HepG2 (cell line): ENCODE results near the gene HPS3. TPM values are rescaled to one million over a fixed set of nuclear protein-coding genes. Genes with fewer than 3 reads are reported as not detected.

Experiments used
- KDM3A ChIP-seq: IDR thresholded peaks from 2 replicates; pipeline ENCODE4 v1.6.1; 2018; ENCODE audit warnings: low read depth, missing compliant biosample characterization
- KLF15 ChIP-seq: sonication (generic); formaldehyde crosslinking; IDR thresholded peaks from 2 replicates; pipeline ENCODE4 v1.8.1; 2023; ENCODE audit warnings: borderline replicate concordance, mild to moderate bottlenecking, inconsistent platforms, missing genetic modification reagents, mixed read lengths
- MTF2 ChIP-seq: sonication (generic); formaldehyde crosslinking; IDR thresholded peaks from 2 replicates; pipeline ENCODE4 v1.5.0; 2020; ENCODE audit warnings: missing genetic modification reagents, borderline replicate concordance
- NAIF1 ChIP-seq: sonication (generic); formaldehyde crosslinking; IDR thresholded peaks from 2 replicates; pipeline ENCODE4 v1.5.0; 2020; ENCODE audit warnings: mild to moderate bottlenecking, missing genetic modification reagents, borderline replicate concordance
- PRMT3 ChIP-seq: sonication (generic); formaldehyde crosslinking; IDR thresholded peaks from 2 replicates; pipeline ENCODE4 v1.8.1; 2022; ENCODE audit warnings: low read depth, mild to moderate bottlenecking, moderate library complexity, missing genetic modification reagents, borderline replicate concordance
- SP140L ChIP-seq: sonication (generic); formaldehyde crosslinking; IDR thresholded peaks from 2 replicates; pipeline ENCODE4 v1.4.0; 2020; ENCODE audit warnings: missing genetic modification reagents, borderline replicate concordance
- TOE1 ChIP-seq: sonication (generic); formaldehyde crosslinking; IDR thresholded peaks from 2 replicates; pipeline ENCODE4 v1.4.0; 2020; ENCODE audit warnings: mild to moderate bottlenecking, missing genetic modification reagents
- TP53 ChIP-seq: sonication (generic); formaldehyde crosslinking; conservative IDR thresholded peaks from 2 replicates; pipeline ENCODE4 v1.4.0; 2020; ENCODE audit warnings: missing genetic modification reagents
- ZNF263 ChIP-seq: sonication (generic); formaldehyde crosslinking; IDR thresholded peaks from 2 replicates; pipeline ENCODE4 v1.4.0; 2020; ENCODE audit warnings: missing genetic modification reagents
- ZNF432 ChIP-seq: sonication (generic); formaldehyde crosslinking; IDR thresholded peaks from 2 replicates; pipeline ENCODE4 v1.5.0; 2020; ENCODE audit warnings: missing genetic modification reagents, mild to moderate bottlenecking, borderline replicate concordance
- ZNF567 ChIP-seq: sonication (generic); formaldehyde crosslinking; IDR thresholded peaks from 2 replicates; pipeline ENCODE4 v1.8.1; 2023; ENCODE audit warnings: mild to moderate bottlenecking, missing genetic modification reagents, borderline replicate concordance
- ZNF616 ChIP-seq: sonication (generic); formaldehyde crosslinking; IDR thresholded peaks from 2 replicates; pipeline ENCODE4 v1.5.0; 2020; ENCODE audit warnings: low read depth, mild to moderate bottlenecking, missing genetic modification reagents
- polyA plus RNA-seq, 8 experiments: library from polyadenylated mRNA; depleted of rRNA in 3 of 8; stranded (reverse) in 7 of 8; unstranded in 1 of 8; fragments of >200 nt; fragmentation: Illumina TruSeq in 4 of 8; extraction: Trizol in 4 of 8; gene quantifications; 2 replicates each; pipeline versions ENCODE4 v1.2.1 to v1.2.3, GENCODE V29; 2011 to 2016; ENCODE audit warnings: low read depth in 4 of 8, missing spikeins in 1 of 8, mixed read lengths in 1 of 8; ENCODE audit not compliant: insufficient read depth in 1 of 8
- total RNA-seq, 5 experiments: library from RNA; depleted of rRNA; stranded (reverse); fragments of >200 nt; fragmentation: Illumina TruSeq; extraction: Trizol; gene quantifications; 2 replicates each; pipeline ENCODE4 v1.2.3, GENCODE V29; 2016; ENCODE audit warnings: low read depth in 1 of 5
- TF ChIP-seq, protein P1 (sequence below): sonication (generic); formaldehyde crosslinking; IDR thresholded peaks from 2 replicates; pipeline ENCODE4 v1.4.0; 2020; ENCODE audit warnings: missing genetic modification reagents, borderline replicate concordance
- TF ChIP-seq, protein P2 (sequence below): IDR thresholded peaks from 2 replicates; pipeline ENCODE4 v1.6.1; 2016; ENCODE audit warnings: missing compliant biosample characterization, missing genetic modification reagents, borderline replicate concordance
- TF ChIP-seq, protein P3 (sequence below): sonication (generic); formaldehyde crosslinking; IDR thresholded peaks from 2 replicates; pipeline ENCODE4 v1.9.0; 2021; ENCODE audit warnings: missing genetic modification reagents, mild to moderate bottlenecking, borderline replicate concordance
- TF ChIP-seq, protein P4 (sequence below), 2 experiments: sonication (generic) in 1 of 2; formaldehyde crosslinking in 1 of 2; IDR thresholded peaks; 2 replicates each; pipeline versions ENCODE4 v1.4.0 to v1.6.1; 2018 to 2020; ENCODE audit warnings: missing genetic modification reagents in 2 of 2, borderline replicate concordance in 1 of 2, low read depth in 1 of 2, mild to moderate bottlenecking in 1 of 2, missing biosample characterization in 1 of 2
- TF ChIP-seq, protein P5 (sequence below): sonication (generic); formaldehyde crosslinking; IDR thresholded peaks from 2 replicates; pipeline ENCODE4; 2020; ENCODE audit warnings: missing genetic modification reagents, mild to moderate bottlenecking, borderline replicate concordance

The HPS3 gene
- total and polyA plus RNA-seq, 2 of the 13 experiments (the other 11 are each of a cell fraction or from before 2014, with no cell fraction given): 9.5 to 18.9 TPM

DNA sequence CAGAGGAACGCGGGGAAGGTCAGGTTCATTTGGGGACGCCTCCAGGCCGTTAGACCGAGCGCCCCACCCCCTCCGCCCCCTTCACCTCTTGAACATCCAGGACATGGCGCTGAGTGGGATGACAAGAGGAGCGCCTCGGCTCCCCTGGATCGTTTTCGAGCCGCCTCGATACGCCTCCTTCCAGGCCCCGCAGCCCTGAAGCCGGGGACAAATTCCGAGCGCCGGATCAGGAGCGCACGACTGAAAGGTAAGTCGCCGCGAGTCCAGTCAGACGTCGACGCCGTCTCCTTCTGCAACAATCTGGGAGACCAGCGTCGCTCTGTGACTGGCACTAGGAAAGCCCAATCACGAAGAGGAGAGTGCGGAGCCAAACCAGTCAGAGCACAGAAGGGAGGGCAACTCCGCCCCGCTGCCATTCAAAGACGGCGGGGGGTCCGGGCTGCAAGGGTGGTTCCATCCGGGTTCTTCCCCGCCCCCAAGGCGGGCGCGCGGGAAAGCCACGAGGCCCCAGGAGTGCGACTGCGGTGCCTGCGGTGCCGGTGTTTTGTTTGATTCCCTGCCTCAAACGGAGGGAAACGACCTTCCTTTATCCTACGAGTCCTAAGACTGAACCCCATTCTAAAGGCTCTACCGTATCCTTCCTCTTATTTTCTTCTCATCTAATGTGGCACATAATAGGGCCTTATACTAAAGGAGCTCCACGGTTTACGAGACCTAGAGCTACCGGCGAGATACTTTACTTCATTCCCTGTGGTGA, 43.0 kb upstream of the HPS3 start, which contains the start of gene HLTF (continued):
- TF ChIP-seq, protein P1, sequence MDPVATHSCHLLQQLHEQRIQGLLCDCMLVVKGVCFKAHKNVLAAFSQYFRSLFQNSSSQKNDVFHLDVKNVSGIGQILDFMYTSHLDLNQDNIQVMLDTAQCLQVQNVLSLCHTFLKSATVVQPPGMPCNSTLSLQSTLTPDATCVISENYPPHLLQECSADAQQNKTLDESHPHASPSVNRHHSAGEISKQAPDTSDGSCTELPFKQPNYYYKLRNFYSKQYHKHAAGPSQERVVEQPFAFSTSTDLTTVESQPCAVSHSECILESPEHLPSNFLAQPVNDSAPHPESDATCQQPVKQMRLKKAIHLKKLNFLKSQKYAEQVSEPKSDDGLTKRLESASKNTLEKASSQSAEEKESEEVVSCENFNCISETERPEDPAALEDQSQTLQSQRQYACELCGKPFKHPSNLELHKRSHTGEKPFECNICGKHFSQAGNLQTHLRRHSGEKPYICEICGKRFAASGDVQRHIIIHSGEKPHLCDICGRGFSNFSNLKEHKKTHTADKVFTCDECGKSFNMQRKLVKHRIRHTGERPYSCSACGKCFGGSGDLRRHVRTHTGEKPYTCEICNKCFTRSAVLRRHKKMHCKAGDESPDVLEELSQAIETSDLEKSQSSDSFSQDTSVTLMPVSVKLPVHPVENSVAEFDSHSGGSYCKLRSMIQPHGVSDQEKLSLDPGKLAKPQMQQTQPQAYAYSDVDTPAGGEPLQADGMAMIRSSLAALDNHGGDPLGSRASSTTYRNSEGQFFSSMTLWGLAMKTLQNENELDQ (CRISPR knock-in tag): 0 out of 2 replicates have a peak, but pooled peaks have one; percentile 35
- TF ChIP-seq, protein P2, sequence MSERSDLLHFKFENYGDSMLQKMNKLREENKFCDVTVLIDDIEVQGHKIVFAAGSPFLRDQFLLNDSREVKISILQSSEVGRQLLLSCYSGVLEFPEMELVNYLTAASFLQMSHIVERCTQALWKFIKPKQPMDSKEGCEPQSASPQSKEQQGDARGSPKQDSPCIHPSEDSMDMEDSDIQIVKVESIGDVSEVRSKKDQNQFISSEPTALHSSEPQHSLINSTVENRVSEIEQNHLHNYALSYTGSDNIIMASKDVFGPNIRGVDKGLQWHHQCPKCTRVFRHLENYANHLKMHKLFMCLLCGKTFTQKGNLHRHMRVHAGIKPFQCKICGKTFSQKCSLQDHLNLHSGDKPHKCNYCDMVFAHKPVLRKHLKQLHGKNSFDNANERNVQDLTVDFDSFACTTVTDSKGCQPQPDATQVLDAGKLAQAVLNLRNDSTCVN: peak; percentile 78; the same call in 1 of the 2 replicates
- TF ChIP-seq NAIF1 (CRISPR knock-in tag) (peak; percentile 55), PRMT3 (CRISPR knock-in tag) (peak; percentile 91; the same call in 1 of the 2 replicates), ZNF432 (CRISPR knock-in tag) (no peak), TOE1 (CRISPR knock-in tag) (peak; percentile 86), TP53 (CRISPR knock-in tag) (peak; percentile 81; the same call in 1 of the 2 replicates), ZNF567 (0 out of 2 replicates have a peak, but pooled peaks have one; percentile 58), SP140L (CRISPR knock-in tag) (no peak), KLF15 (CRISPR knock-in tag) (0 out of 2 replicates have a peak, but pooled peaks have one; percentile 53), MTF2 (CRISPR knock-in tag) (no peak), ZNF263 (CRISPR knock-in tag) (peak; percentile 69; the same call in 1 of the 2 replicates), ZNF616 (CRISPR knock-in tag) (peak; percentile 67; the same call in 1 of the 2 replicates), KDM3A (CRISPR knock-in tag) (peak; percentile 75; the same call in 1 of the 2 replicates)
- TF ChIP-seq, protein P3, sequence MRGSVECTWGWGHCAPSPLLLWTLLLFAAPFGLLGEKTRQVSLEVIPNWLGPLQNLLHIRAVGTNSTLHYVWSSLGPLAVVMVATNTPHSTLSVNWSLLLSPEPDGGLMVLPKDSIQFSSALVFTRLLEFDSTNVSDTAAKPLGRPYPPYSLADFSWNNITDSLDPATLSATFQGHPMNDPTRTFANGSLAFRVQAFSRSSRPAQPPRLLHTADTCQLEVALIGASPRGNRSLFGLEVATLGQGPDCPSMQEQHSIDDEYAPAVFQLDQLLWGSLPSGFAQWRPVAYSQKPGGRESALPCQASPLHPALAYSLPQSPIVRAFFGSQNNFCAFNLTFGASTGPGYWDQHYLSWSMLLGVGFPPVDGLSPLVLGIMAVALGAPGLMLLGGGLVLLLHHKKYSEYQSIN (CRISPR knock-in tag): no peak
- TF ChIP-seq, protein P4, sequence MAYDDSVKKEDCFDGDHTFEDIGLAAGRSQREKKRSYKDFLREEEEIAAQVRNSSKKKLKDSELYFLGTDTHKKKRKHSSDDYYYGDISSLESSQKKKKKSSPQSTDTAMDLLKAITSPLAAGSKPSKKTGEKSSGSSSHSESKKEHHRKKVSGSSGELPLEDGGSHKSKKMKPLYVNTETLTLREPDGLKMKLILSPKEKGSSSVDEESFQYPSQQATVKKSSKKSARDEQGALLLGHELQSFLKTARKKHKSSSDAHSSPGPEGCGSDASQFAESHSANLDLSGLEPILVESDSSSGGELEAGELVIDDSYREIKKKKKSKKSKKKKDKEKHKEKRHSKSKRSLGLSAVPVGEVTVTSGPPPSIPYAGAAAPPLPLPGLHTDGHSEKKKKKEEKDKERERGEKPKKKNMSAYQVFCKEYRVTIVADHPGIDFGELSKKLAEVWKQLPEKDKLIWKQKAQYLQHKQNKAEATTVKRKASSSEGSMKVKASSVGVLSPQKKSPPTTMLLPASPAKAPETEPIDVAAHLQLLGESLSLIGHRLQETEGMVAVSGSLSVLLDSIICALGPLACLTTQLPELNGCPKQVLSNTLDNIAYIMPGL (CRISPR knock-in tag; IDR thresholded peaks at IDR 0.05; ENCODE audit: borderline replicate concordance in 1 of 2, low read depth in 1 of 2): peak; percentile 16 to 38; a peak in 1 of 4 replicates
- TF ChIP-seq, protein P5, sequence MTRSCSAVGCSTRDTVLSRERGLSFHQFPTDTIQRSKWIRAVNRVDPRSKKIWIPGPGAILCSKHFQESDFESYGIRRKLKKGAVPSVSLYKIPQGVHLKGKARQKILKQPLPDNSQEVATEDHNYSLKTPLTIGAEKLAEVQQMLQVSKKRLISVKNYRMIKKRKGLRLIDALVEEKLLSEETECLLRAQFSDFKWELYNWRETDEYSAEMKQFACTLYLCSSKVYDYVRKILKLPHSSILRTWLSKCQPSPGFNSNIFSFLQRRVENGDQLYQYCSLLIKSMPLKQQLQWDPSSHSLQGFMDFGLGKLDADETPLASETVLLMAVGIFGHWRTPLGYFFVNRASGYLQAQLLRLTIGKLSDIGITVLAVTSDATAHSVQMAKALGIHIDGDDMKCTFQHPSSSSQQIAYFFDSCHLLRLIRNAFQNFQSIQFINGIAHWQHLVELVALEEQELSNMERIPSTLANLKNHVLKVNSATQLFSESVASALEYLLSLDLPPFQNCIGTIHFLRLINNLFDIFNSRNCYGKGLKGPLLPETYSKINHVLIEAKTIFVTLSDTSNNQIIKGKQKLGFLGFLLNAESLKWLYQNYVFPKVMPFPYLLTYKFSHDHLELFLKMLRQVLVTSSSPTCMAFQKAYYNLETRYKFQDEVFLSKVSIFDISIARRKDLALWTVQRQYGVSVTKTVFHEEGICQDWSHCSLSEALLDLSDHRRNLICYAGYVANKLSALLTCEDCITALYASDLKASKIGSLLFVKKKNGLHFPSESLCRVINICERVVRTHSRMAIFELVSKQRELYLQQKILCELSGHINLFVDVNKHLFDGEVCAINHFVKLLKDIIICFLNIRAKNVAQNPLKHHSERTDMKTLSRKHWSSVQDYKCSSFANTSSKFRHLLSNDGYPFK: peak; percentile 62; the same call in 1 of the 2 replicates
